22Rv1 (cell line): ENCODE data around the gene ATAD5.

Experiments used
- H3K27ac ChIP-seq: fragments of 450-650 bp; 2 replicates; pipeline ENCODE4 v1.5.1; 2017
- CTCF ChIP-seq: fragments of 450-650 bp; IDR thresholded peaks from 2 replicates; pipeline ENCODE4 v1.5.1; 2017; ENCODE audit warnings: mild to moderate bottlenecking
- ZFX ChIP-seq: fragments of 450-650 bp; IDR thresholded peaks from 2 replicates; pipeline ENCODE4 v1.6.1; 2017; ENCODE audit warnings: antibody characterized with exemption, borderline replicate concordance

The ATAD5 gene

DNA sequence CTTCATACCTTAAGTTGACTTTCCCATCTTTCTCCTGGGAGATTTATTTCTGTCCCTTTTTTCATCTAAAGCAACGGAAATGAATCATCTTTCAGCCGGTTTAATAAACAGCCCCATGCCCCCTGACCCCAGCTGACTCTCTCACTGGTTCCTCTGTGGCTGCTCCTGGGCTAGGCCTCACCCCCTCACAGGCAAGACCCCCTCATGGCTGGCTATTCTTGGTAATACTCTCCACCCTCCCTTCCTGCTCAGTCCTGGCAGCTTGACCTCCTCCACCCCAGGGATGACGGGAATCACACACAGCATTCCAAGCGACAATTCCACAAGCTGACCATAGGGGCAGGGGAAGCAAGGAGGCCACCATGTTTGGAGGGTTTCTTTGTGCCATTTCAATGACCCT lies 88.5 kb downstream of the ATAD5 start:
- TF ChIP-seq ZFX (no peak), CTCF (no peak)
- no peak overlapping the region for H3K27ac ChIP-seq

DNA sequence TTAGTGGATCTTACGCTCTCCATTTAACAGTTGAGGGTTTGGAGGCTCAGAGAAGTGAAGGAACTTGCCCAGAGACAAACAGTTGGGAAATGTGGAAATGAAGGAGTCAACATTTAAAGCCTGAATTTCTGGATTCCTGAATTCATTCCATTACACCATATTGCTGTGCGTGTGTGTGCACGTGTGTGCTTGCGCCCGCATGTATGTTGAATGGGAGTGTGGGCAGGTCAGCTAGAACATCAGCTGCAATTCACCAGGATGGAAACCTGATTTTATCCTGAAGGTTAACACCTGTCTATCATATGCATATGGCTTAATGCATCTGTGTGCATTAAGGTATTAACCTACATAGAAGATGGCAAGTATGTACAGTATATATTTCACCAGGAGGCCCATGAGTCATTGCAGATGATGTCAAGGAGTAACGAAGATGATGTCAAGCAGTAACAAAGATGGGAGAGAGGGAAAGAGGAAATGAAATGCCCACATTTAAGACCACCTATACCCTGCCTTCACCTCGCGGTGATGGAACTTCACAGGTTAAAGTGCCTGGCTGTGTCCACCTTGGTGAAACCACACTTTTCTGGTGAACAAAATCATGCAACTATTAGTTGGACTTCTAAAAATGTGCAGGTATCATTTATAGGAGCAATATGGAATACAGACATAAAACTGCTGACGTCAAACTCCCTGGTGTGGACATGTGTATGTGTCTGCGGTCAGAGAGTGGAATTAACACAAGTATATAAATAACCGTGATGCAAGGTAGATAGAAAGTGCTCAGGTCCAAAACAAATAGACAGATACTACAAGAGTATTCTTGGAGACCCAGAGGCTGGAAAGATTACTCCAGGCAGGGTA lies 89.1 kb downstream of the ATAD5 start:
- H3K27ac ChIP-seq, result peak overlapping the region; percentile 8; the same call in 1 of the 2 replicates
- no peak for TF ChIP-seq CTCF
- TF ChIP-seq ZFX, result no peak

DNA sequence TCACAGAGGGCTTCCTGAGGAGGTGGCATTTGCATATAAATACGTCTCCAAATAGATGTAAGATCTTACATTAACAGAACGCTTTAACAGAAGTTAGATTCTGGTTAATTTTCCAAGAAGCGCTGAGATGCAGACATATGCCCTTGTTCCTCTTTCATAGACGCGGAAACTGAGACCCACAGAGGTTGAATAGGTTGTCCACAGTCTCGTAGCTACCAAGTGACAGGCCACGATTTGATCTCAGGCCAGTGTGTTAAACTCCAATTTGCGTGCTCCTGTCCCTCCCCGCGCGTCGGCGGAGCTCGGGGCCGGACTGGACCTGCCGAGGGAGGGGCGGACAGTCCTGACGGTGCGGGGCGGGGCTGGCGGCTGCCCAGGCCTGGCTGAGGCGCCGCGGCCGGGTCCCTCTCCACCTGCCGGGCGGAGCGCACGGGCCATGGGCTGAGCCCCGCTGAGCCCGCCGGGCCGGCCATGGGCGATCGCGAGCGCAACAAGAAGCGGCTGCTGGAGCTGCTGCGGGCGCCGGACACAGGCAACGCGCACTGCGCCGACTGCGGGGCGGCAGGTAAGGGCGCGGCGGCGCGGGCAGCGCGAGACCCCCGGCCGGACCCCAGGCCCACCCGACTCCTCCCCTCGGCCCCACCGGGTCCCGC lies 89.9 kb downstream of the ATAD5 start, which contains the start of gene ADAP2:
Gene ADAP2 (plus strand): TSS at position 402 of the 653 bp plus-strand sequence. CDS start 70 bp downstream, at position 472.
- H3K27ac ChIP-seq, result peak within 1 kb of the TSS; percentile 8; the same call in 1 of the 2 replicates
- TF ChIP-seq CTCF (no peak), ZFX (no peak)

- TF ChIP-seq CTCF, result no peak
- TF ChIP-seq ZFX, result no peak
- H3K27ac ChIP-seq, result no peak overlapping the region
Observed at GRCh38 chr17:30922235-30923030, 90.7 kb downstream of the ATAD5 start.

DNA sequence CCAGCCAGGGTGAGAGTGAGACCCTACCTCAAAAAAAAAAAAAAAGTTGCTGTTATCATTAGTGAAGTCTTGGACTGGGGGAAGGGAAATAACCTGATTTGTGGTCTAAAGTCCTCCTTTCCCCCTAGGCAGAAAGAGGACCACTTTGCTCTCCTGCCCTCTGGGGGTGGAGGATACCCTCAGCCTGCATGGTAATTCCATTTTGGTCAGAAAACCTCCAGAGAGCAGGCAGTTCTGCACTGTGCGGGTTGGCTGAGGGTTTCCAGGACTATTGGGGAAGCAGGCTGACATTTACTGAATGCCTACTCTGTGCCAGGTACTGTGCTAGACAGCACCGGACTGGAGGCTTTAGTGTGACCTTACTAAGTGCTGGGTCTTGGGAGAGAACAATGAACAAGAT lies 92.6 kb downstream of the ATAD5 start:
- TF ChIP-seq CTCF (no peak), ZFX (no peak)

DNA sequence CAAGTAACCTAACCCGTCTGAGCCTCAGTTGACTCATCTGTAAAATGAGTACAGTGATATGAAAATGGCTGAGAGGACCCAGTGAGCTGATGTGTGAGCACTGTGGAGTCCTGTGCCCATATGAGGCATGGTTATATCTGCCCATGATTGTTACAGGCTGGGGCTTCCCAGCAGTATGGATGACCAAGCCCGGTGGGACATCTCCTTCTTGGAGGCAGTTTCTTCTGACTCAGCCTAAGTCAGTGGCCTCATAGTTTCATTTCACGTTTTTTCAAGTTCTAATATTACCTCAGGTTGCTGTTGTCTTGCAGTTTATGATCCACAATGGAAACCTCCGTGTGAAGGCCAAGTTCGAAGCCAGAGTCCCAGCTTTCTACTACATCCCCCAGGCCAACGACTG lies 94.8 kb downstream of the ATAD5 start:
- no peak for TF ChIP-seq CTCF
- no peak for TF ChIP-seq ZFX
- no peak overlapping the region for H3K27ac ChIP-seq

More for the DNA sequence above, 92.6 kb downstream of the ATAD5 start:
- H3K27ac ChIP-seq, result no peak overlapping the region
